K562 (cell line): ENCODE measurements around the gene TRIM69. TPM values are rescaled to one million over a fixed set of nuclear protein-coding genes. Genes with fewer than 3 reads are reported as not detected.

Experiments used
- BRD9 ChIP-seq: fragments of 450-650 bp; IDR thresholded peaks from 2 replicates; pipeline ENCODE4 v1.6.1; 2018; ENCODE audit warnings: low read depth; ENCODE audit not compliant: partially characterized antibody
- C11orf30 ChIP-seq: fragments of 450-650 bp; IDR thresholded peaks from 2 replicates; pipeline ENCODE4 v1.6.1; 2016; ENCODE audit warnings: low read depth, mild to moderate bottlenecking
- CBFA2T3 ChIP-seq: fragments of 450-650 bp; IDR thresholded peaks from 2 replicates; pipeline ENCODE4 v1.6.1; 2017
- CHD1 ChIP-seq: fragments of 200-600 bp; sonication (generic); IDR thresholded peaks from one replicate; pipeline ENCODE4 v1.6.1; 2012; ENCODE audit warnings: mild to moderate bottlenecking, moderate library complexity, low read length, inconsistent platforms
- FOXA1 ChIP-seq: fragments of 450-650 bp; IDR thresholded peaks from 2 replicates; pipeline ENCODE4 v1.6.1; 2016; ENCODE audit warnings: mild to moderate bottlenecking, borderline replicate concordance
- JUN ChIP-seq, 2 experiments: sonication (generic) in 1 of 2; formaldehyde crosslinking in 1 of 2; IDR thresholded peaks; 2 replicates each; pipeline versions ENCODE4 v1.6.1 to v1.8.0; 2012 to 2022; ENCODE audit warnings: borderline replicate concordance in 2 of 2, mild to moderate bottlenecking in 2 of 2, improper control_type of control experiment in 1 of 2, low read depth in 1 of 2, low read length in 1 of 2, missing genetic modification reagents in 1 of 2
- MCM2 ChIP-seq: fragments of 450-650 bp; IDR thresholded peaks from 2 replicates; pipeline ENCODE4 v1.6.1; 2017; ENCODE audit warnings: low read depth, mild to moderate bottlenecking
- MTA3 ChIP-seq: fragments of 450-650 bp; formaldehyde crosslinking; IDR thresholded peaks from 2 replicates; pipeline ENCODE4 v1.6.1; 2017; ENCODE audit warnings: mild to moderate bottlenecking, borderline replicate concordance
- NFIC ChIP-seq: fragments of 450-650 bp; IDR thresholded peaks from 2 replicates; pipeline ENCODE4 v1.6.1; 2017; ENCODE audit warnings: mild to moderate bottlenecking, inconsistent platforms
- POLR2AphosphoS5 ChIP-seq: IDR thresholded peaks from 2 replicates; pipeline ENCODE4 v1.6.1; 2011; ENCODE audit warnings: mild to moderate bottlenecking, low read depth, low read length, moderate library complexity; ENCODE audit not compliant: control insufficient read depth, insufficient read depth
- PTRF ChIP-seq: fragments of 450-650 bp; IDR thresholded peaks from 2 replicates; pipeline ENCODE4 v1.6.1; 2016; ENCODE audit warnings: mild to moderate bottlenecking, missing genetic modification characterization, missing compliant biosample characterization
- SMARCE1 ChIP-seq: fragments of 450-650 bp; IDR thresholded peaks from 2 replicates; pipeline ENCODE4 v1.7.1; 2016; ENCODE audit warnings: mild to moderate bottlenecking
- SP2 ChIP-seq: IDR thresholded peaks from 2 replicates; pipeline ENCODE4 v1.6.1; 2011; ENCODE audit warnings: mild to moderate bottlenecking, low read depth, low read length, moderate library complexity; ENCODE audit not compliant: poor library complexity, severe bottlenecking; ENCODE audit errors: extremely low read depth
- SUPT5H ChIP-seq: fragments of 450-650 bp; IDR thresholded peaks from 2 replicates; pipeline ENCODE4 v1.6.1; 2016
- ZBED1 ChIP-seq: IDR thresholded peaks from 2 replicates; pipeline ENCODE4 v1.6.1; 2014
- ZBTB11 ChIP-seq, 3 experiments: fragments of 200-800 bp in 1 of 3; fragments of 250-450 bp in 1 of 3; fragments of 450-650 bp in 1 of 3; sonication (Bioruptor Pico) in 1 of 3; sonication (Bioruptor generic) in 1 of 3; formaldehyde crosslinking in 1 of 3; IDR thresholded peaks; 2 replicates each; pipeline versions ENCODE4 v1.6.1 to v1.8.0; 2016 to 2022; ENCODE audit warnings: mild to moderate bottlenecking in 2 of 3, missing genetic modification characterization in 2 of 3, missing compliant biosample characterization in 1 of 3, moderate library complexity in 1 of 3
- ZNF224 ChIP-seq: sonication (generic); formaldehyde crosslinking; IDR thresholded peaks from 2 replicates; pipeline ENCODE4 v1.8.0; 2022; ENCODE audit warnings: mild to moderate bottlenecking, missing genetic modification reagents
- ZNF507 ChIP-seq: conservative IDR thresholded peaks from 2 replicates; pipeline ENCODE4 v1.6.1; 2017; ENCODE audit warnings: missing genetic modification characterization, missing compliant biosample characterization
- ZNF584 ChIP-seq: fragments of 200-800 bp; sonication (Bioruptor generic); IDR thresholded peaks from 2 replicates; pipeline ENCODE4 v1.6.1; 2016; ENCODE audit warnings: low read depth, mild to moderate bottlenecking, missing genetic modification characterization, missing compliant biosample characterization
- ZNF644 ChIP-seq: fragments of 200-800 bp; sonication (Bioruptor generic); IDR thresholded peaks from 2 replicates; pipeline ENCODE4 v1.6.1; 2016; ENCODE audit warnings: low read depth, missing genetic modification characterization, missing compliant biosample characterization
- polyA plus RNA-seq, 8 experiments: library from polyadenylated mRNA; depleted of rRNA in 4 of 8; stranded (reverse) in 5 of 8; unstranded in 3 of 8; fragments of >200 nt; fragmentation: Nextera tagmentation in 2 of 8; fragmentation: Illumina TruSeq in 1 of 8; extraction: Ambion mirVana in 2 of 8; extraction: Trizol in 1 of 8; gene quantifications; 2 replicates each; pipeline versions ENCODE4 v1.2.1 to v1.2.3, GENCODE V29; 2011 to 2014; ENCODE audit warnings: inconsistent platforms in 1 of 8, missing spikeins in 1 of 8
- total RNA-seq, 7 experiments: library from RNA; depleted of rRNA in 6 of 7; stranded (reverse); fragments of >200 nt in 6 of 7; fragmentation: Illumina TruSeq in 2 of 7; extraction: Trizol in 2 of 7; gene quantifications; 2 replicates each; pipeline versions ENCODE4 v1.2.1 to v1.2.3, GENCODE V29; 2011 to 2021; ENCODE audit warnings: low replicate concordance in 1 of 7
- TF ChIP-seq, protein P1 (sequence below): fragments of 250-450 bp; sonication (Bioruptor Pico); IDR thresholded peaks from 2 replicates; pipeline ENCODE4 v1.8.0; 2022; ENCODE audit warnings: inconsistent platforms

Gene TRIM69
- total and polyA plus RNA-seq, 9 of the 15 experiments (the other 6 are each of a cell fraction or from before 2014, with no cell fraction given): 1.0 to 4.3 (median 2.3) TPM

GRCh38 chr15:44712346-44713005, 23.9 kb upstream of the TRIM69 start (continued):
- no peak for TF ChIP-seq ZNF584 (CRISPR knock-in tag)
- TF ChIP-seq SMARCE1: peak; percentile 45; the same call in 1 of the 2 replicates
- TF ChIP-seq MCM2: no peak
- no peak for TF ChIP-seq PTRF (tag)
- TF ChIP-seq CBFA2T3: no peak
- no peak for TF ChIP-seq ZNF224 (CRISPR knock-in tag)
- TF ChIP-seq ZBED1: no peak
- peak; percentile 86 for TF ChIP-seq NFIC
- no peak for TF ChIP-seq ZNF644 (tag)
- no peak for TF ChIP-seq MTA3
- no peak for TF ChIP-seq ZBTB11 (CRISPR knock-in tag; IDR thresholded peaks at IDR 0.05)
- TF ChIP-seq POLR2AphosphoS5: peak; percentile 43; the same call in 1 of the 2 replicates
- 0 out of 2 replicates have a peak, but pooled peaks have one; percentile 6 for TF ChIP-seq JUN (IDR thresholded peaks at IDR 0.05; ENCODE audit: borderline replicate concordance, low read depth, low read length)
- no peak for TF ChIP-seq JUN (CRISPR knock-in tag; IDR thresholded peaks at IDR 0.05; ENCODE audit: borderline replicate concordance)
- no peak for TF ChIP-seq C11orf30
- no peak for TF ChIP-seq FOXA1
- TF ChIP-seq ZNF507 (tag): no peak
- peak; percentile 48 for TF ChIP-seq SUPT5H
- TF ChIP-seq BRD9: peak; percentile 37
- peak; percentile 54 for TF ChIP-seq CHD1
- TF ChIP-seq, protein P1, sequence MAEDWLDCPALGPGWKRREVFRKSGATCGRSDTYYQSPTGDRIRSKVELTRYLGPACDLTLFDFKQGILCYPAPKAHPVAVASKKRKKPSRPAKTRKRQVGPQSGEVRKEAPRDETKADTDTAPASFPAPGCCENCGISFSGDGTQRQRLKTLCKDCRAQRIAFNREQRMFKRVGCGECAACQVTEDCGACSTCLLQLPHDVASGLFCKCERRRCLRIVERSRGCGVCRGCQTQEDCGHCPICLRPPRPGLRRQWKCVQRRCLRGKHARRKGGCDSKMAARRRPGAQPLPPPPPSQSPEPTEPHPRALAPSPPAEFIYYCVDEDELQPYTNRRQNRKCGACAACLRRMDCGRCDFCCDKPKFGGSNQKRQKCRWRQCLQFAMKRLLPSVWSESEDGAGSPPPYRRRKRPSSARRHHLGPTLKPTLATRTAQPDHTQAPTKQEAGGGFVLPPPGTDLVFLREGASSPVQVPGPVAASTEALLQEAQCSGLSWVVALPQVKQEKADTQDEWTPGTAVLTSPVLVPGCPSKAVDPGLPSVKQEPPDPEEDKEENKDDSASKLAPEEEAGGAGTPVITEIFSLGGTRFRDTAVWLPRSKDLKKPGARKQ (CRISPR knock-in tag): no peak
- TF ChIP-seq SP2: no peak
